HG02759 (cell line): ENCODE data around the gene EPC2.
"Not testable (repeated sequence)": the region's sequence is repeated elsewhere in the genome, so short reads cannot be mapped to it uniquely, and the experiment has no call there.

Experiments used
- ATAC-seq: cut with Tn5 transposase; IDR thresholded peaks from one replicate; pipeline ENCODE4 v1.9.1; 2021; ENCODE audit warnings: mild to moderate bottlenecking, moderate library complexity; ENCODE audit not compliant: unreplicated experiment

Gene EPC2

DNA sequence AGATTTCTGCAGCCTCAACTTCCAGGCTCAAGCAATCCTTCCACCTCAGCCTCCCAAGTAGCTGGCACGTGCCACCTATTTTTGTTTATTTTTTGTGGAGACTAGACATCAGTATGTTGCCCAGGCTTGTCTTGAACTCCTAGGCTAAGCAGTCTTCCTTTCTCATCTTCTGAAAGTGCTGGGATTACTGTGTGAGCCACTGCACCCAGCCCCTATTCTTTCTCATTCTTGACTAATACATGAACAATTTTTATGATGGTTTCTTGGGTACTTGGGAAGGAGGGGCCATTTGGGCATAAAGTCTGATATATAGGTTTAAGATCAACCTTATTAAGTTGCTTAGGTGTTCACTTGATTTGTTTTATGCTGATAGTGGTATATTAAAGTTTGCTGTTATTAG is 26.2 kb downstream of the EPC2 start:
- ATAC-seq, result no peak

DNA sequence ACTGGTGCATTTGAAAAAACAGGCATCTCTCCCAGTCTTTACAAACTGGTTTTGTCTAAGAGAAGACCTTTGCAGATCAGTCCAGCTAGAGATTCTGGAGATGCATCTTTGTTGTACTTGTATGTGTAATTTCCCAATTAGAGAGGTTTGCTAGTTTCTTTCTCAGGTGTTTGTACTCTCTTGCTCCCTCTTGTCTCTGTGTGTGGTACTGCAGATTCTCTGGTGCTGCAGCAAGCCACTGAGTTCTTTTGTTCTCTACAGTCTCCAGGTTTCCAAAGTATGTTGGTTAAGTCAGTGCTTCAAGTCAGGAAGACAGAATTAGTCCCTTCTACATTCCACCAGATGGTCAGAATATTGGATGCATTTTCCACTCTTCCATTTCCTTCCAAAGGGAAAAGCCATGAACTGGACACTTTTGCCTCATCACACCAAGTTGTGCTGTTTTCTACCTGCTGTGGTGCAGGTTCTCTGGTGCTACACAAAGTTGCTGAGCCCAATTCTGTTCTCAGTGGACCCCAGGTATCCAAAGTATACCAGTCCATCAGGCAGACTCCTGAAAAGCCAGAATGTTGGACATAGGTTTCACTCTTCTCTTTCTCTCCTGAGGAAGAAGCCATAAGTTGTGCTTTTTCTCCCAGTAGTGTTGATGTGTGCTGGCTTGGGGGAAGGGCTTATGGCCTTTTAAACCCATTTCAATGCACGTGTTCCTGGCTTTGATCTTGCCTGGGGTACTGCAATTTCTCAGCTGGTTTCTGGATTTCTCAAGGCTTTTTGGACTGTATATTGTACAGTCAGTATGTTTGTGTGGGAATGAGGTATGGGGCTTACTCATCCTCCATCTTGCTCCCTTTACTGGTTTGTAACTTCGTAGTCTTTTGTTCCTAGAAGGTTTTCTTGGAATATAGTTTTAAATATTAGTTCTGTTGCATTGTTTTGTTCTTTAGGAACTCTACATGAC is 29.8 kb downstream of the EPC2 start:
- no peak for ATAC-seq

DNA sequence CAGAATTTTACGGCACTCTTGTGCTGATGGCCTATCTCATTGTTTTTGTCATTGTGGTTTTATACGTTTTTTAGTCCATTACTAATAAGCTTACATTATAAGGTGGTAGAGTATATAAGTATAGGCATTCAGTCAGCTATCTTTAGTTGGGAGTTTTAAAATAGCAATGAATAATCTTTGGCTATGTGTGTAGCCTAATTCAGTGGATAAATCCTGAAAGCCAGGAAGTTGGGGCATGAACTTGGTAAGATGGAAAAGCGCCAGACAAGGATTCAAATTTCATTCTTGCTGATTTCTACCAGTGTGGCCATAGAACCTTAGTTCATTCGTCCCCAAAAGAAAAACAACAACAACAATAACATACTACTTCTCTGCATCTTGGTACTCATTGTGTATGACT is 31.2 kb downstream of the EPC2 start:
- no peak for ATAC-seq

DNA sequence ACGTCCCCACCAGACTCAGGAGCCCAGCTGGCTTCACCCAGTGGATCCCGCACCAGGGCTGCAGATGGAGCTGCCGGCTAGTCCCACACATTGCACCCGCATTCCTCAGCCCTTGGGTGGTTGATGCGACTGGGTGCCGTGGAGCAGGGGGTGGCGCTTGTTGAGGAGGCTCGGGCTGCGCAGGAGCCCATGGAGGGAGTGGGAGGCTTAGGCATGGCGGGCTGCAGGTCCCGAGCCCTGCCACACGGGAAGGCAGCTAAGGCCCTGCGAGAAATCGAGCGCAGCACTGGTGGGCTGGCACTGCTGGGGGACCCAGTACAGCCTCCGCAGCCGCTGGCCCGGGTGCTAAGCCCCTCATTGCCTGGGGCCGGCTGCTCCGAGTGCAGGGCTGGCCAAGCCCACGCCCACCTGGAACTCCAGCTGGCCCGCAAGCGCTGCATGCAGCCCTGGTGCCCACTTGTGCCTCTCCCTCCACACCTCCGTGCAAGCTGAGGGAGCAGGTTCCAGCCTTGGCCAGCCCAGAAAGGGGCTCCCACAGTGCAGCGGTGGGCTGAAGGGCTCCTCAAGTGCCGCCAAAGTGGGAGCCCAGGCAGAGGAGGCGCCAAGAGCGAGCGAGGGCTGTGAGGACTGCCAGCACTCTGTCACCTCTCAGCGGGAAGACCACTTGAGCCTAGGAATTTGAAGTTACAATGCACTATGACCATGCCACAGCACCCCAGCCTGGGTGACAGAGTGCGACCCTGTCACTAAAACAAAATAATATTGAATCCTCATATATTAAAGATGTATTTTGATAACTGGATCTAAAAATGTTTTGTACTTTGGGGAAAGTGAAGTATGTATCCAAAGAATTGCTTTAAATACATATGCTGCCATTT is 34.0 kb downstream of the EPC2 start:
- not testable (repeated sequence) for ATAC-seq

DNA sequence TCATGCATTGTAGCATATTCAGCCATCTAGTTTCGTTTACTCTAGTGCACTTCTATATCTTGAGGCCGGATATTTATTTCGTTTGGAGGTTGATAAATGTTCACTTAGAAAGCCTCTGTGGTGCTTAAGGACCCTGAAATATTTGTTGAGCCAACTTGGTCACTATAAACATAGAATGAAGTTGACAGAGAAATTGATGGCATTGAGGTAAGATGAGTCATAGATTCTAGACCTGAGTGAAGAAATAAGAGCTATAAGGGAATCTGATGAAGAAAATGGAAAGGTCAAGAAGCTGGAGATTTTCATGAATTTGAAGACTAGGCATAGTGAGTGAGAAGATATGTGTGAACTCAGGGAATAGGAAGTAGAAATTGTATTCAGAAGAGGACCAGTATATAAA is 35.9 kb downstream of the EPC2 start:
- no peak for ATAC-seq

DNA sequence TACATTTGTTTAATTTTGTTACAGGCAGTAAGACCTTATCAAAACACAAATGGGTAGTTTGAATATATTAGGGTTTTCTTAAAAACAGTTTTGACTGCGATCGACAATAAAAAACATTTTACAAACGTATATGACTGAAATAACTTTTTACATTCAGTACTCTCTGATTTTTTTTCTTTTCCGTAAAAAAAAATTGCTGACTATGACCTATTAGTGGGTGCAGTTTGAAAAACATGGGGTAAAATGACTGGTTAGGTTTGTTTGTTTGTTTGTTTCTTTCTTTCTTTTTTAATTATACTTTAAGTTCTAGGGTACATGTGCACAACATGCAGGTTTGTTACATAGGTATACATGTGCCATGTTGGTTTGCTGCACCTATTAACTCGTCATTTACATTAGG is 36.9 kb downstream of the EPC2 start:
- ATAC-seq, result no peak

DNA sequence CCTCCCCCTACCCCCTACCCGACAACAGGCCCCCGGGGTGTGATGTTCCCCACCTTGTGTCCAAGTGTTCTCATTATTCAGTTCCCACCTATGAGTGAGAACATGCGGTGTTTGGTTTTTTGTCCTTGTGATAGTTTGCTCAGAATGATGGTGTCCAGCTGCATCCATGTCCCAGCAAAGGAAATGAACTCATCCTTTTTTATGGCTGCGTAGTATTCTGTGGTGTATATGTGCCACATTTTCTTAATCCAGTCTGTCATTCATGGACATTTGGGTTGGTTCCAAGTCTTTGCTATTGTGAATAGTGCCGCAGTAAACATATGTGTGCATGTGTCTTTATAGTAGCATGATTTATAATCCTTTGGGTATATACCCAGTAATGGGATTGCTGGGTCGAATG is 37.3 kb downstream of the EPC2 start:
- not testable (repeated sequence) for ATAC-seq

DNA sequence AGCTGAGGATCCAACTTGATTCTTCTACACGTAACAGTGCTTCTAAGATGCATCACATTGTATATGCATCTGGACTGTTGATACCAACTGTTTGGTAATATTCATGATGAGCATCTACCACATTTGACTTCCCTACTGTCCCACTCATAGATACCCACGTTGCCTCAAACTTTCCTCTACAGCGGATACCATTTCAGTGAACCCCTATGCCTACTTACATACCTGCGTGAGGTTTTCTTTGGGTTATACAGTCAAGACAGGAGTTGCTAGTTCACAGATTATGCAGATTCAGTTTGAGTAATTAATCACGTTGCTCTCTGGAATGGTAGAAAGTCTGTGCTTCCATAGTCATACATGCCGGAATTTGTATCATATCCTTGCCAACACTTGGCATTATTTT is 40.0 kb downstream of the EPC2 start:
- ATAC-seq, result no peak

DNA sequence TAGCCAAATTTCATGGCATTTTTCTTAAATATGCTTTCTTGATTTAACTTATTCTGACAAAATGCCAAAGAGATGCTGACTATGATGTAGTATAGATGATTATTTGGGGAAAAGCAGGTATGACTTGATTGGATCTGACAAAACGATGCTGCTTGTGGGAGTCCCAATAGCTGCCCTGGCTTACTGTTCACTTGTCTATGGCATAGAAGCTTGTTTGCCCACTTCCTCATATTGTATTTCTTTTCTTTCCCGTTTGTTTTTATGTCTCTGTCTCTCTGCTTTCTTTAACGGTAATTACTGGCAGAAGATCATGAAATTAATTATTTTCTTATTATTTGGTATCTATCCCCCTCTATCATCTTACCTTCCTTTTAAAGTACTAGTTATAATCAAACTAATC is 43.0 kb downstream of the EPC2 start:
- no peak for ATAC-seq

DNA sequence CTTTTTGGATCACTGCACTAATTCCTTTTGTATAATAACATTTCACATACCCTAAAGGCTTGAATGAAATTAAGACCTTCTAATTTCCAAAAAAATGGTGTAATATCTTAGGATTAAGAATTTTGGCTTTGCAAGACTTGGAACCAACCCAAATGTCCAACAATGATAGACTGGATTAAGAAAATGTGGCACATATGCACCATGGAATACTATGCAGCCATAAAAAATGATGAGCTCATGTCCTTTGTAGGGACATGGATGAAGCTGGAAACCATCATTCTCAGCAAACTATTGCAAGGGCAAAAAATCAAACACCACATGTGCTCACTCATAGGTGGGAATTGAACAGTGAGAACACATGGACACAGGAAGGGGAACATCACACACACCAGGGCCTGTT is 43.5 kb downstream of the EPC2 start:
- ATAC-seq, result not testable (repeated sequence)

DNA sequence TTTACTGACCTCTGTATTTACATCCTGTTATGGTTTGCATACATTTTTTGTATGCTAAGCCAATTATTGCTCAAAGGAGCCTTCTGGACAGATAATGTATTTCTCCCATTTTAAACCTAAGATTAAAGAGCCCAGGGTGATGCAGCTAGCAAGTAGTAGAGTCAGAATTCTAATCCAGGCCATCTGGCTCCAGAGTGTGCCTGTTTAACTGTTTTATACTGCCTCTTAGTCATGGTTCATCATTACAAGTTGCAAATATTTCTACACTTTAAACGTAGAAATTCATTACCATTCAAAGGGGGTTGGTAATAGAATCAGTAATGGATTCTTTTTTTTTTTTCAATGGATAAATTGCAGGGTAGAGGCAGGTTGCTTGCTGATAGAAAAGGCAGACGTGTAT is 52.4 kb downstream of the EPC2 start:
- ATAC-seq, result no peak

DNA sequence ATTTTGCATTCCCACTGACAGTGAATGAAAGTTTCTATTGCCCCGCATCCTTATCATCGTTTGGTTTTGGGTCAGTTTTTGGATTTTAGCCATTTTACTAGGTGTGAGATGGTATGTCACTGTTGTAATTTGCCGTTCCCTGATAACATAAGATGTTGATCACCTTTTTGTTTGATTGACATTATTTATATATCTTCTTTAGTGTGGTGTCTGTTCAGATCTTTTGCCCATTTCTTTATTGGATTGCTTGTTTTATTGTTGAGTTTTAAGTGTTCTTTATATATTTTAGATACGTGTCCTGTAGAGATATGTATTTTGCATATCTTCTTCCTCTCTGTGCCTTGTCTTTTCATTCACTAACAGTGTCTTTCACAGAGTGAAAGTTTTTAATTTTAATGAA is 55.3 kb downstream of the EPC2 start:
- no peak for ATAC-seq

DNA sequence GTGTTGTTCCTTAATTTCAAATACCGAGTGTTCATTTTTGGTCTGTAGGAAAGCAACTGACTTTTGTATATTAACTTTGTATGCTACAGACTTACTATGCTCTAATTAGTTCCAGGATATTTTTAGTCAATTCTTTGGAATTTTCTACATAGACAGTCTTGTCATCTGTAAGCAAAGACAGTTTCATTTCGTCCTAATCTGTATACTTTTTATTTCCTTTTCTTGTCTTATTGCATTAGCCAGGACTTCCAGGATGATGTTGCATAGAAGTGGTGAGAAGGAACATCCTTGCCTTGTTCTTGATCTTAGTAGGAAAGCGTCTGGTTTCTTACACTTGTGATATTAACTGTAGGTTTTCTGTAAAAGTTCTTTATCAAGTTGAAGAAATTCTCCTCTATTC is 56.5 kb downstream of the EPC2 start:
- ATAC-seq, result no peak

DNA sequence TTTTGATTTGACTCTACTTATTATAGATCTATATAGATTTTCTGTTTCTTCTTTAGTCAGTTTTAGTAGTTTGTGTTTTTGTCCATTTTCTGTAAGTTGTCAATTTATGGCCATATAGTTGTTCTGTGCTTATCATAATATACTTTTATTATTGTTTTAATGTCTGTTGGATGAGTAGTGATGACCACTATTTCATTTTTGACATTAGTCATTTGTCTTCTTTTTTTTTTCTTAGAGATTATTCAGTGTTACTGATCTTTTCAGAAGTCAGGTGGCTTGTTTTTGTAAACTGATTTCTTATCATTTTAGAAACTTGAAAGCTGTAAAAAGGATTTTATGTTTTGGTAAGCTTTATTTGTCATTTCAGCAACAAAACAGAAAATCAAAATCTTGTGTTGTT is 57.3 kb downstream of the EPC2 start:
- ATAC-seq, result no peak

DNA sequence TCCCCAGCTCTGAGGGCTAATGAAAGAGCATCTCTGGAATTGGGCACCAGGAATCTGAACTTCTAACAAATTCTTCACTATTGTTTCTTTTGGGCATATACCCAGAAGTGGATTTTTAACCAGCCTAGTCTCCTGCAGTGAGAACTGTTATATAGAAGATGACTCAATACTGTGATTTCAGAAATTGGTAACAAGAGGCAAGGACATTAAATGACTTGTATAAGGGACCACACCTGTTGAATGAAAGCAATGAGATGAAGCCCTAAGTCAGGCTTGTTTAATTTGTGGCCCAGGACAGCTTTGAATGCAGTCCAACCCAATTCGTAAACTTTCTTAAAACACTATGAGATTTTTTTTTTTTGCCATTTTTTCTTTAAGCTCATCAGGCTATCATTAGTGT is 57.9 kb downstream of the EPC2 start:
- no peak for ATAC-seq

DNA sequence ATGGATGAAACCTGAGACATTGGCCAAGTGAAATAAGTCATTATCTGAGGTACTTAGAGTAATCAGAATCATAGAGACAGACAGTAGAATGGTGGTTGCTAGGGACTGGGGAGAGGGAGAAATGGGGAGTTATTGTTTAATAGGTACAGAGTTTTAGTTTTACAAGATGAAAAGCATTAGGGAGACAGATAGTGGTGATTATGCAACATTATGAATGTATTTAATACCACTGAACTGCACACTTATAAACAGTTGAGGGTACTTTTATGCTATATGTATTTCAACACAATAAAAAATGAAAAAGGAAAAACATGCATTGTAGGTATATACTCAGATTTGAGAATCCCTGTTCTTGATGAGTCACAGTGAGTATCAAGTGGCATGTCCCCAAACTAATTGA is 59.7 kb downstream of the EPC2 start:
- no peak for ATAC-seq

DNA sequence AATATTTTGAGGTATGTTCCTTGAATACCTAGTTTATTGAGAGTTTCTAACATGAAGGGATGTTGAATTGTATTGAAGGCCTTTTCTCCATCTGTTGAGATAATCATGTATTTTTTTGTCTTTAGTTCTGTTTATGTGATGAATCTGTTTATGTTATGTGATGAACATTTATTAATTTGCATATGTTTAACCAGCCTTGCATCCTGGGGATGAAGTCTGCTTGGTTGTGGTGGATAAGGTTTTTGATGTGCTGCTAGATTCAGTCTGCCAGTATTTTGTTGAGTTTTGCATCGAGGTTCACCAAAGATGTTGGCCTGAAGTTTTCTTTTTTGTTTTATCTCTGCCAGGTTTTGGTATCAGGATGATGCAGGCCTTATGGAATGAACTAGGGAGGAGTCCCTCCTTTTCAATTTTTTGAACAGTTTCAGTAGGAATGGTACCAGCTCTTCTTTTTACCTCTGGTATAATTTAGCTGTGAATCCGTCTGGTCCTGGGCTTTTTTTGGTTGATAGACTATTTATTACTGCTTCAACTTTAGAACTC is 71.9 kb downstream of the EPC2 start:
- ATAC-seq, result no peak

DNA sequence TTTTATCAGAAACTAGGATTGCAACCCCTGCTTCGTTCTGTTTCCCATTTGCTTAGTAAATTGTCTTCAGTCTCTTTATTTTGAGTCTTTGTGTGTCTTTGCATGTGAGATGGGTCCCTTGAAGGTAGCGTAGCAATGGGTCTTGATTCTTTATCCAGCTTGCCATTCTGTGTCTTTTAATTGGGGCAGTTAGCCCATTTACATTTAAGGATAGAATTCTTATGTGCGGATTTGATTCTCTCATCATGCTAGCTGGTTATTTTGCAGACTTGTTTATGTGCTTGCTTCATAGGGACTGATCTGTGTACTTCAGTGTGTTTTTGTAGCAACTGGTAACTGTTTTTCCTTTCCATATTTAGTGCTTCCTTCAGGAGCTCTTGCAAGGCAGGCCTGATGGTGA is 73.5 kb downstream of the EPC2 start:
- ATAC-seq, result no peak

DNA sequence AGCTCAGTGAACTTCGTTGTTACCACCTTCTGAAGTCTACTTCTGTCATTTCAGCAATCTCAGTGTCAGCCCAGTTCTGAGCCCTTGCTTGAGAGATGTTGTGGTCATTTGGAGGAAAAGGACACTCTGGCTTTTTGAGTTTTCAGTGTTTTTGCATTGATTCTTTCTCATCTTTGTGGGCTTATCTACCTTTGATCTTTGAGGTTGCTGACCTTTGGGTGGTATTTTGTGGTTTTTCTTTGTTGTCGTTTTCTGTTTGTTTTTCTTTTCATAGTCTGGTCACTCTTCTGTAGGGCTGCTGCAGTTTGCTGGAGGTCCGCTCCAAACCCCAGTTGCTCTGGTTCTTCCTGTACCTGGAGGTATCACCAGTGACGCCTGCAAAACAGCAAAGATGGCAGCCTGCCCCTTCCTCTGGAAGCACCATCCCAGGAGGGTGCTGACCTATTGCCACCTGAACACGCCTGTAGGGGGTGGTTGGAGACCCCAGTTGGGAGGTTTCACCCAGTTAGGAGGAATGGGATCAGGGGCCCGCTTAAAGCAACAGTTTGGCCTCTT is 74.7 kb downstream of the EPC2 start:
- ATAC-seq, result no peak

DNA sequence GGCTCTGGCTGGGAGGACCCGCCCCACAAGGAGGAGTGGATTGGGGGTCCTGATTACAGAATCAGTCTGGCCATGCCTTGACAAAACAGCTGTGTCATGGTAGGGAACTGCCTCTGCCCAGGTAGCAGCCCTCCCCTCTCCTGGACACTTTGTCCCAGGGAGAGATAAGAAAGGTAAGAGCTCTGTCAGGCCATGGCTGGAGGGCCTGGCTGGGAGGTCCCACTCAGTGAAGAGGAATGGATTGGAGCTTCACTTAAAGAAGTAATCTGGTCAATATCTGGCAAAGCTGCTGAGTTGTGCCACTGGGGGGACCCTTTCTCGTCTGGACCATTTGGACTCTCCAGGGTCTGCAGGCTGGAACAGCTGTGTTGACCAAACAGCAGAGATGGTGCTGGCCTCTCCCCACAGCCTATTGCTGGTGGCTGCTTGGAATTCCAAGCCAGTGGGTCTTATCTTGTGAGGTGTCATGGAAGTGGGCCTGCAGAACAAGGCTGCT is 75.4 kb downstream of the EPC2 start:
- no peak for ATAC-seq

DNA sequence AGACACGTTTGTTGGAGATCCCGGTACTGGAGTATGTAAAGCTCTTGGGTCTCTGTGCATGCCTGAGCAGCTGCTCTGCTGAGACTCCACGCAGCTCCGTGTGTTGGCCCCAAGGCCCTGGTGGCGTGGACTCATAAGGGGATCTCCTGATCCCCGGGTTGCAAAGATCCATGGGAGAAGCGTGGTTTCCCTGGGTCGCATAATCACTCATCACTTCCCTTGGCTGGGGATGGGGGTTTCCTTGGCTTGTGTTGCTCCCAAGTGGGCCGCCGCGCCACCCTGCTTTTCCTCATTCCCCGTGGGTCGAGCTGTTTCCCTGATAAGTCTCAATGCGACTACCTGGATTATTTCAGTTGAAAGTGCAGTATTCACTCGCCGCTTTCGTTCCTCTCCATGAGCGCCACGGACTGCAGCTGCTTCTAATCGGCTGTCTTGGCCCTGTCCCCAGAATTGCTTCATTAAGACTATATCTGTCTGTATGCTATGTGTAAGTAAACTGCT is 76.0 kb downstream of the EPC2 start:
- no peak for ATAC-seq
